Right lobe of liver (tissue), 4 donors: ENCODE results near the gene ZNF74.

ENCODE experiments used
- CTCF ChIP-seq, 4 donors: fragments of 200-600 bp in 3 of 4; fragments of 450-650 bp in 1 of 4; IDR thresholded peaks; one replicate each; pipeline versions ENCODE4 v1.5.1 to v1.8.0; 2016 to 2022; ENCODE audit warnings: antibody characterized with exemption in 4 of 4, mild to moderate bottlenecking in 2 of 4
- POLR2A ChIP-seq: fragments of 450-650 bp; IDR thresholded peaks from one replicate; pipeline ENCODE4 v1.6.1; 2017; ENCODE audit warnings: antibody characterized with exemption, mild to moderate bottlenecking
- donor health status: DM: no; HTN: no; CAD: no.
- donor health status: DM: no; HTN: no; CAD: no.
- donor health status: DM: no; HTN: yes; CAD: no.

GRCh38 chr22:20440637-20441591 lies 47.0 kb downstream of the ZNF74 start:
- TF ChIP-seq CTCF (IDR thresholded peaks at IDR 0.05) = no peak
- no peak for TF ChIP-seq POLR2A
